GM12874 (cell line): ENCODE data around the gene TRPV5.

Experiments used
- CTCF ChIP-seq: IDR thresholded peaks from 2 replicates; pipeline ENCODE4 v1.5.1; 2011; ENCODE audit warnings: low read depth, mild to moderate bottlenecking, control low read depth, low read length, moderate library complexity; ENCODE audit not compliant: insufficient read depth

TRPV5 gene

GRCh38 chr7:142863891-142864685 lies 69.5 kb downstream of the TRPV5 start:
- no peak for TF ChIP-seq CTCF

- no peak for TF ChIP-seq CTCF
These were observed 70.7 kb downstream of the TRPV5 start for GRCh38 chr7:142862786-142863400.

- TF ChIP-seq CTCF = no peak
These were observed 71.2 kb downstream of the TRPV5 start for GRCh38 chr7:142862351-142862750.

- TF ChIP-seq CTCF = no peak
These were observed 72.6 kb downstream of the TRPV5 start for GRCh38 chr7:142860968-142861367.

- TF ChIP-seq CTCF = no peak
These were observed 73.7 kb downstream of the TRPV5 start for GRCh38 chr7:142859829-142860228.

GRCh38 chr7:142859411-142859810 lies 74.1 kb downstream of the TRPV5 start:
- no peak for TF ChIP-seq CTCF
